Islet of Langerhans (tissue), 1 donor: ENCODE measurements around the gene MICU2.
A peak's percentile ranks its signal among the peaks of the same experiment; 100 is the strongest.

Experiments
- FAIRE-seq: peaks from one replicate; lab custom pipeline; 2011; peaks lifted over from hg19 to GRCh38; lab: Jason Lieb, UNC

Gene MICU2, protein sequence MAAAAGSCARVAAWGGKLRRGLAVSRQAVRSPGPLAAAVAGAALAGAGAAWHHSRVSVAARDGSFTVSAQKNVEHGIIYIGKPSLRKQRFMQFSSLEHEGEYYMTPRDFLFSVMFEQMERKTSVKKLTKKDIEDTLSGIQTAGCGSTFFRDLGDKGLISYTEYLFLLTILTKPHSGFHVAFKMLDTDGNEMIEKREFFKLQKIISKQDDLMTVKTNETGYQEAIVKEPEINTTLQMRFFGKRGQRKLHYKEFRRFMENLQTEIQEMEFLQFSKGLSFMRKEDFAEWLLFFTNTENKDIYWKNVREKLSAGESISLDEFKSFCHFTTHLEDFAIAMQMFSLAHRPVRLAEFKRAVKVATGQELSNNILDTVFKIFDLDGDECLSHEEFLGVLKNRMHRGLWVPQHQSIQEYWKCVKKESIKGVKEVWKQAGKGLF

DNA sequence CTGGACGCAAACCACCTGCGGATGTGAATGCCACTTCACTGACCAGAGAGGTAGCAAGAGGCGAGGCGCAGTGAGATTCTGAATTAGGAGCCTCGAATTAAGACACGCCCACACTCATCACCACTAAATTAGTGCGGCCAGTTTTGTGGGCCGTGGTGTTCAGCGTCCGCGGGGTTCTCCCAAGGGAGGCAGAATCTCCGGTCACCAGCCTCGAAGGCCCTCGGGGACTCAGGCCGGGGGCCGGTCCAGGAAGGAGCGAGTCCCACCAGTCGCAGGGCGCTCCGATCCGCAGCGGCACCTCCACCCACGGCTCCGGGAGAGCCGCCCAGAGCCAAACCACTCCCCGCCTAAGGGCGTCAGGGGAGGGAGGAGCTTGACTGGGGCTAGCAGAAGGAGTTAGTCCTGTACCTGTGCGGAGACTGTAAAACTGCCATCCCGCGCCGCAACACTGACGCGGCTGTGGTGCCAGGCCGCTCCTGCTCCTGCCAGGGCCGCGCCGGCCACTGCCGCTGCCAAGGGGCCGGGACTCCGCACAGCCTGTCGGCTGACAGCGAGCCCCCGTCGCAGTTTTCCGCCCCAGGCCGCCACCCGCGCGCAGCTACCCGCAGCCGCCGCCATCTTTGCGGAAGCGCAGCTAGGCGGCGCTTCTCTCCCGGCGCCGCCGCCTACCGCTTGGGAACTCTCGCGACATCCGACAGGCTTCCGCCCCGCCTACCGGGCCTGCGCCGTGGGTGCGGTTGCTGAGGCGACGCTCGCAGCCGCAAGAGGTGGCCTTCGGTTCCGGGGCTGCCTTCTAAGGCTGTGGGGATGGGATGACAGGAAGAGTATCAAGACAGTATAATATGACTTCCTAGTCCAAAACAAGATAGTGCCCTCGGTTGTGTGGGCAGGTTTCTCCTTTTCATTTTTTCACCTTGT is at the start of gene MICU2:
Gene MICU2, minus strand, starts transcription at position 640 of the 918 bp plus-strand sequence. Its CDS starts 22 bp downstream, at position 618.
- peak; percentile 70 for FAIRE-seq

DNA sequence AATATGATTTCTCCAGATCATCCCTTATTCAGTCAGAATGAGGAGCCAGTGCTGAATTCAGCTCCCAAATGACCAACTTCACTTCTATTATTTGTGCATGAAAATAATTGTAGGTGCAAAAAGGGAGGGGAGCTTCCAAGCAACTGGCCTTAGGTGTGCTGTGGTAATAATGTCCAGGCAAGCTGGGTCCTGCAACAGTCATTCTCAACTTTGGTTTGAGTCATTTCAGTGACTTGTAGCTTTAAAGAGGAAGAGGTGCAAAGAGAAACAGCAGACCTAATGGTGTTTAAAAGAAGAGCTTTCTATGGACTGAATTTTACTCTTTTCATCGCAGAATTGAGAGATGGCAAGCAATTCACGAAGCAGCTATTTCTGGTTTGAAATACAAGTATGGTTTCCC is 37.7 kb upstream of the MICU2 start:
- no peak for FAIRE-seq

DNA sequence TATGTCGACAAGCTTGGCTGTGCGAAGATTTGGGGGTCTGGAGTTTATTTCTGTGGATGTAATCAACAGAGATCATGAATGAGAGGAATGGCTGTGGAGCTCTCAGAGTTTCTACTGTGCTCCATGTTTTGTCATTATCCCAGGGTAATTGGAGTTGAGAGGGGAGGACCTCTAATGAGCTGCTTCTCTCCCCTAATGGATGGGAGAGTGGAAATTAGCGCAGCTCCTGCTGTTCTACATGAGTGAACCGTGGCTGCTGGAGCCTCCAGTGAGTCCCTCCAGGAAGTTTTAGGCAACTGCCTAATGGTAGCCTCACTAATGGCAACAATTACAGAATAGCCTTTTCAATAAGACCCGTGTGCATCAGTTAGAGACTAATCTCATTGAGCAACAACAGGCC is 35.6 kb upstream of the MICU2 start:
- no peak for FAIRE-seq

DNA sequence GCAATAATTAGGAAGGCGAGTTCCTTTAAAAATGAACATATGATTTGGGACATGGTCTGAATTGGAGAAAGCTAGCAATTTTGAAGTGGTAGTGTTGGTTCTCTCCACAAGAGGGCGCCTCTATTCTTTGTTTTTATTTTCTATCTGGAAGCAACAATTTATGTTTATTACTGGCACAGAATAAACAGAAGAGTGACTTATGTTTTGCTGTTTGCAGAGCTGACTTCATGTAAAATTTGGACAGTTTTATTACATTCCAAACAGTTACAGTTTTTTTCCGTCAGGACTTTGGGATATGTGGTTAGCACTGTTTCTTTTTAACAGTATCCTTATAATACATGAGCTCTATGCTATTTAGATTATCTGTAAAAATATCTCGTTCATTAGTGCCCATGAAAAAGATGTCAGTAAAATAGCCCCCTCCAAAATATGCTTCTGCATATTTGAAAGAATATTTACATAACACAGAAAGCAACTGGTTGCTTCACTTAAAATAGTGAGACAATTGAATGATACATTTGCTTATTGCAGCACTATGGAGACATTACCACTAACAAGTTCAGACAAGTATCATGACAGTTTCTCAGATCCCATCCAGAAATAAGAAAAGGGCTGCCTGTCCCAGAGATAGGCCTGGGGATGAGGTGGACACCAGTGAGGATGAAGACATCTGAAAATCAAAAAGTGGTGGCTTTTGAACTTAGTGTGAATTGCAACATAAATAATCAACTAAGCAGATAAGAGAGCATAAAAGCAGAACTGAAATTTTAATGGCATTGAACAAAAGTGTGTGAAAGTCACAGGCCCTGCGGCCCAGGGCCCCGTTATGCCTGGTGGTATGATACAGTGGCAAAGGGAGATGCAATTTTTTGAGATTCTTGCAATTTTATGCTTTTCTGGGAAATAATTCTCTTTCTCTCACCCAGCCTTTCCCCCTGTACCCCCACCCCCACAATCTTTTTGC is 34.6 kb upstream of the MICU2 start:
- peak; percentile 97 for FAIRE-seq

DNA sequence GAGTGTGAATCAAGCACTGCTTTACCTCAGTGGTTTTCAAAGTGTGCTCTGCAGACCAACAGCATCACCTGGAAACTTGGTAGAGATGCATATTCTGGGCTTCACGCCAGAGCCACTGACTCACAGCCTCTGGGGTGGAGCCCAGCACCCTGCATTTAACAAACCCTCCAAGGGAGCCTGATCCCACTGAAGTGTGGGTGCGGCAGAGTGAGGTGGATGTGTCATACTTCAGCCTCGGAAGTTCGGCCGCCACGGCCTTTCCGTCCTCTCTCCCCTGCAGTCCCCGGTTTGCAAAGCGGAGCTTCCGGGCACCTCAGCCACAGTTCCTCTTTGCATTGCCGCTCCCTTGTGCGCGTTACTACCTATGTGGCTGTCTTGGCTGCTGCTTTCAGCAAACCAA is 33.3 kb upstream of the MICU2 start:
- FAIRE-seq = no peak

DNA sequence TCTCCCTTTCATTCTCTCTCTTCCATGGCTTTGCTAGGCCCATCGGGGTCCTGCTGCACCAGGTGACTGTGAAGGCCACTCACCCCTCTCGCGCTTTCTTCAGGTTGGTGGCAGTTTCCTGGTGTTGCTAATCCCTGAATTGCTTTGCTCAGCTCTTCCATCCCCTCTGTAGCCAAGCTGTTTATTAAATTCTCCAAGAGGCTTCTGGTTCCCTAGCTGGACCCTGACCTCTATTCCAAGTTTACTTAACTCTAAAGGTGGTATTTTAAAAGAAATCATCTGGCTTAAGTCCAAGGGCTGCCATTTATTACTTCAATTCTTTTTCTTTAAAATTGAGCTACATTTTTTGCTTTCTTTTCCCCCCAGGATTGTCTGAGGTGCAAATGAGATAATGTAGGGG is 32.7 kb upstream of the MICU2 start:
- FAIRE-seq = no peak

DNA sequence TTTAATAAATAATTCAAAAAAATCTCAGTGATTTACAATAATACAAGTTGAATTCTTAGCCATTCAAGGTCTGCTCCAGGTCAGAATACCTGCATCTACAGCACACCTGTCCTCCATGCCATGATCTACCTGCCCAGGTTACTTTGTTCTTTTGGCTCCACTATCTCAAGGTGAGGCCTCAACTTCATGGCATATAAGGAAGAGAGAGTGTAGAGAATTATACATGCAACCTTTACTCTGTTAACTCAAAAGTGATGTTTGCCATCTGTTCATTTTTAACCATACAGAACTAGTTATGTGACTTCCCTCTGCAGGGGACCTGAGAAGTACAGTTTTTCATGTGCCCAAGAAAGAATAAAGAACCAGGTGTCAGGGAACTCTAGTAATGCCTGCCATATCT is 28.2 kb upstream of the MICU2 start:
- FAIRE-seq = no peak

DNA sequence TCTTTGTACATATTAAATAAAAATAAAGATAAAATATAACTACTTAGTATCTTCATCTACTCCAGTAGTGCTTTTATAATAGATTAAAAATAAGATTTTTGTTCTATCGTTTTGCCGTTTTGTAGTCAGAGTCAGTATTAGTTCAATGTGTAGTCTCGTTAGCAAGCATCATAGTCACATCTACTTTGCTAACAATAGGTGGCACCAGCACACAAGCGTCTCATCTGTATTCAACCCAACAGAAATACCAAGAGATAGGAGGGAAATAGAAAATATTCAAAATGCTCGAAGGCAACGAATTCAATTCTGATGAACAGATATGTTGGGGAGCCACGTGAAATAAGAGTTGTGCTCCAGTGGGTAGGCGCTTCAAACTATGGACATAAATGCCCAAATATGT is 21.4 kb upstream of the MICU2 start:
- peak; percentile 96 for FAIRE-seq

DNA sequence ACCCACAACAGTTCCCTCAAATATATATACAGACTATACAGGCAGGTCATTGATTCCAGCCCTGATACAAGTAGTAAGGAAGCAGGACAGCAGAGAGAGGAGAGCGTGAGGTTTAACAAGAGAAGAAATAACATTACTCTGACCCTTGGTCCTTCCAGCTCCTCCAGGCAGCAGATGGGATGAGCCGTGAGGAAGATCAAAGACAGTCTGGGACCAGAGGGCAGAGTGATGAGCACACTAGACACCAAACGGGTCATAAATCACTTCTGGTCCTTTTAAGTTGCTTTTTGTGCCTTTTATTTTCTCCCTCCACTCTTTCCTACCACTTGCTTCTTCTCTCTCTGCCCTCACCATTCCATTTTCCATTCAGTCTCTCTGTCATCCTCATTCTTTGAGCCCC is 16.9 kb upstream of the MICU2 start:
- FAIRE-seq = no peak

DNA sequence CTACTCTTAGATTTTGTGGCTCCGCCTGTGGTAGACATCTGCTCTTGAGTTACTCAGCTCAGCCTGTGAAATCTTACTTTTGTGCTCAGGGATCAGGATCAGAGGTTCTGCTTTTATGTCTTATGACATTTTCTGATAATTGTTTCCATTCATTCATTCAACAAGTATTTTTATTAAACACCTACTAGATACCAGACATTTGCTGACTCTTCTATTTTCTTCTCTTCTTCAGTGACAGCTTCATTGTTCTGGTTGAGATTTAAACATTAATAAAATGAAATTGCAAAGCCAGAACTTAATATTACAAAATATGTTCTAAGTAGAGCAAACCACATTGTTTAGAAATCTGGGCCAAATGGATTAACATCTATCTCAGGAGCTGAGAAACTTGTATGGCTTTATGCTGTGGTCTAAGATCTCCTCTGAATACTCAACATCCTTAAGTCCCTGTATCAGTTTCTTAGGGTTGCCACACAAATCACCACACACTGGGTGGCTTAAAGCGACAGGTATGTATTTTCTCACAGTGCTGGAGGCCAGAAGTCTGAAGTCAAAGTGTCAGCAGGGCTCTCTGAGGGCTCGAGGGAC is 15.8 kb upstream of the MICU2 start:
- no peak for FAIRE-seq

DNA sequence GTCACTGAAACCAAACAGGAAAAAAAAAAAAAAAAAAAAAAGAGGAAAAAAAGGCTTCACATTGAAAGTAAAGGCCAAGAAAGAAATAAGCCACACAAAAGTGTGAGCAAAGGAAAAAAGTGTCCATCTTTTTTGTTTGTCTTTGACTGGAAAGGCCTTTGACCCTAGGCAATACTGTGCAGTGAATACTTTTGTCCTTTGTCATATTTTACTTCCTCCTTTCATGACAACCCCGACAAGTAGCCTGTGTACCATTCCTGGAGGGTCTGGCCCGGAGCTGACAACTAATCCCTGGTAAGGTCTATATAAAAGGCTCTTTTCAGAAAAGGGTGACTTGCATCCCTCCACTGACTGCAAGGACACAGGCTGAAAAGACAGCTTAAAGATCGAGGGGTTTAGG is 12.9 kb upstream of the MICU2 start:
- no peak for FAIRE-seq

DNA sequence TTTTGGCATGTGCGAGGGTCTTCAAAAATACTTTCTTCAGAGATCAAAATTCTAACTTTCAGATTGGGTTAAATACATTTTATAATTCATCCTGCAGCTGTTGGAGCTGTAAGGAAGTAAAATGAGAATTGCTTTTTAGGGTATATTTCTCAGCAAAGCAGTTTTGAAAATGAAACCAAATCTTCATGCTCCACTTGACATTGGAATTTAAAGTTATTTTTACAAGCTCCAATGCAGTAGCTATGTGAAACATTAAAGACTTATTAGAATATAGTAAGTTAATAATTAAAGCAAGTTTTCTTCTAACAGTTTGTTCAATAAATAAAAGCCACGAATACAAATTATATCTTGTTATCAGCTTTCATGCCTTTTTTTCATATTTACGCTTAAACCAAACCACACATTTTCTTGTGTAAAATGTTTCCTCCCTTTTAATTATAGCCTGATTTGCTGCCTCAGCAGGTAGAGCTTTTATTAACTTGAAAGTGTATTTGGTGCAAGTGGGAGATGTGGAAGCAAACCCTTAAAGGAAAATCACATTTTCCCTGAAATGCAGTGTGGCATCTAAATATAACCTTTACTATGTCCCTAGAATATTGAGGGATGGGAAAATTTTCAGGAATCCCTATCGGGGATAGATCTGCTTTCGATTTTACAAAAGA is 12.4 kb upstream of the MICU2 start:
- no peak for FAIRE-seq

DNA sequence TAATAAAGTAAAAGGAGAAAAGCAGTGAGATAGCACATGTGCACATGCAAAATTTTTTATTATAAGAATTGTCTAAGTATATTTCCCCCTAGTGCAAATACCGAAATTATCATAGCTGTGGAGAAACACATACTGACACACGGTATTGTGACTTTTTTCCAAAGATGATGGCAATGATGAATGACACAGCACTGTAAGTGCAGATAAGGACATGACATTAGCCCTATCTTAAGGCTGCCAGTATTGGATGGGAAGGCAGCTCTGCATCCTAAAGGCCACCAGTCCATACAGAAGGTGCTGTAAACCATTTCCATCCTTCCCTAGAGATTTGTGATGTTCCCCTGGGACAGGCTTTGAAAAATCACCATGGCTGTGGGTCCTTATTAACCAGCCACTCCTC is 11.5 kb upstream of the MICU2 start:
- no peak for FAIRE-seq

DNA sequence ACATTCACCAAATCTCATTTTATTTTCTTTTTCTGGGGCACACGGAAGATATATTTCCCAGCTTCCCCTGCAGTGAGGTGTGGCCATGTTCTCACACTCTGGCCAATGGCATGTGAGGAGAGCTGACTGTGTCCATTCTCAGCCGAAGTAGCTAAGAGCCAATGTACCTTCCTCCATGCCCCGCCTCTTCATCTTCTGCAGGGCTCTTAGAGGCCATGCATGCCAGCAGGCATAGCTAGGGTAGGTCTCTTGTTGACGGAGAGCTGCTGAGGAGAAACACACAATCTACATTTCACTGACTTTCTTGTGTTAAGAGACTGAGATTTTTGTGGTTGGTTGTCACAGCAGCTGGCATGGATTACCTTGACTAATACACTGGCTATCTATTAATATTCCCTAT is 9.8 kb upstream of the MICU2 start:
- FAIRE-seq = no peak

DNA sequence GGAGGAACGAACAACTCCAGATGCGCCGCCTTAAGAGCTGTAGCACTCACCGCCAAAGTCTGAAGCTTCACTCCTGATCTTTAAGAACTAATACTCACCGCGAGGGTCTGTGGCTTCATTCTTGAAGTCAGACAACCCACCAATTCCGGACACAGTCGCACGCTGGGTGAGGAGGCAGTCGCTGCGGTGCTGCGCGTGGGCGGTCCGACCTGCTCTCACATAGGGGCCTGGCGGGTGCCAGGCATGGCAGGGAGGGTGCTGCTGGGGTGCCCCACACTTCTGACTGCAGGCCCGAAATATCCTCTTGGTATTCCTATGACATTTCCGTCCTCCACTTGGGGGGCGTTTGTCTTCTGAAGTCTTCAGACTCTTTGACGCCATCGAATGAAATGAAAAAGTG is 7.4 kb upstream of the MICU2 start:
- no peak for FAIRE-seq

DNA sequence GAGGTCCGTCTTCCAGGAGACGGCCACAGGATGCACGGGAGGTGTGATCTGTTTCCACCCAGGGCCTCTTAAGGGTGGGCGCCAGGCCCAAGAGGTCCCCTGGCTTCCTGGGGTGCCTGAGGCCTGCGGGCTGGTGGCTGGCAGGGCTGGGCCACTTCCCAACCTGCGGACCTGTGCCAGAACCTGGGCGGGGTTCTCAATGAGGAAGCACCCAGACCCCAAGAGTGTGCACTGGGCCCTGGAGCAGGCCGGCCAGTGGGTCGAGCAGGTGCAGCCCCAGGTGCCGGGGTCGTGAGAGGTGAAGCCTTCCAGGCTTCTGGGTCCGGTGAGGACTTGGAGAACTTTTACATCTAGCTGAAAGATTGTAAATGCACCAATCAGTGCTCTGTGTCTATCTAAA is 6.7 kb upstream of the MICU2 start:
- FAIRE-seq = no peak

DNA sequence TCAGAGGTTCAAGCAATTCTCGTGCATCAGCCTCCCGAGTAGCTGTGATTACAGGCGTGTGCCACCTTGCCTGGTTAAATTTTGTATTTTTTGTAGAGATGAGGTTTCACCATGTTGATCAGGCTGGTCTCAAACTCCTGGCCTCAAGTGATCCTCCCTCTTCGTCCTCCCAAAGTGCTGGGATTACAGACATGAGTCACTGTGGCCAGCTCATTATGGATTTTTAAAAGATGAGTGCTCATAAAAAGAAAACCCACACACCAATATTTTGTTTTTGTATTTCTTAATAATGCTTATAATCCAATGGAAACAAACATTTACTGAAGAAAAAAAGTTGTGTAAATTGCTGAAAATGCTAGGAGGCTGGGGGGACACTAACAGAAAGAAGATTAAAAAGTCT is 5.0 kb upstream of the MICU2 start:
- FAIRE-seq = no peak

DNA sequence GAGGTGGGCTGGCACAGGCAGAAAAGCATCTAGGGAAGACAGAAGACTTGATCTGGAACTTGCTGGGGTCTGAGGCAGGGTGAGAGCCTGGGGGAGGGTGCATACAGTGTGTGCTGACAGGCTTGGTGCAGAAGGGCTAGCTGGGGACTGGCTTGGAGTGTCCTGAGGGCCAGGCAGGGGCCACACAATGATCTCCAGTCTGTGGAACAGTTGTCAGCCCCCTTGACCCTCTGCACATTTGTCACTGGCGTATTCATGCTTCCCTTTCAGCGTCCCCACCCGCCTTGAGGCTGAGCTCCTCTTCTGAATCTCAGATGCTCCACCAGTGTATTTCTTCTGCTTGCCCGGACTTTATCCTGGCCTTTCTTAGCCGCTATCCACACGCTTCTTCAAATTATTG is 2.8 kb upstream of the MICU2 start:
- no peak for FAIRE-seq

DNA sequence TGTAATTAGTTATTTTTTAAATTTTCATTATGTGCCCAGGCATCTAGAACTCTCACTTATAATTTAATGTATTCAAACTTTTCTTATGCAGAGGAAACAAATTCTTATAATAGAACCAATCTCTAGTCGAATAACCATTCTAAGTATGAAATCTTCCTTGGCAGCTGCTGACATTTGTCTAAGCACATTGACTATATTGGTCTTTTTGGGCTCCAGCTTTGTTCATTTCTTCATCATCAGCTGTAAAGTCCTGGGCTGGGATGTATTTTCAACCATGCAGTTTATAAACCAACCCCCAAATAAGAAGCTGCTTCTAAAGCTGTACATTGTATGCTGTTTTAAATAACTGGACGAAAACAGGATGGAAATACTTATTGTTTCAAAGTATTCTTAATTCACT is 2.3 kb upstream of the MICU2 start:
- no peak for FAIRE-seq

DNA sequence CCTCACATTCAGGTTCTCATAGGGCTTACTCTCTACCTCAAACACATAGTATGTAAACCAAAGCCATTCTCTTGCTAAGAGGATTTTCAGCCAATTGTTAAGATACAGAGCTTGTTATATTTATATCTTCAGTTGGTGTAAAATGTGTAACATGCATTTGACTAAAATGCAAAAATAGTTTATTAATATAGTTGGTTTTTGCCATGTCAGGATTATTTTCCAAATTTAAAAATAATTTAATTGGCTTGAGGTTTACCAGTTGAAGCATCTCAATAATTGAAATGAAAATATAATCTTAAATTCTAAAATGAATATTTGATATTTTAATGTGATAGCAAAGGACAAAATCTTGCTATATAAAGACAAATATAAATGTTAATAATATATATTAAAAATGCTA is 7.2 kb downstream of the MICU2 start:
- FAIRE-seq = no peak

DNA sequence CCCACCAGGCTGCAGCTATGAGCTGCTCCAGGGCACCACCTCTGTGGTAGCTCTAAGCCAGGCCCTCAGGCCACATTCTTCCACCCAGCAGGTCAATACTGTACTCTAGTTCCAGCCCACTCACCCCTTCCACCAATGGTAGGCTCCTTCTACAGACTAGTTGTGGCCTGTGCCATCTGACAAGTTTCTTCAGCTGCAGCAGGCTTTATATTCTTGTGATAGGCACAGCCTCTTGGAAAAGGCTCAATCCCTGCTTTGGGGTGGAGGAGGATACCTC is 8.5 kb downstream of the MICU2 start:
- no peak for FAIRE-seq
